Stimulated activated CD4-positive, alpha-beta T cell treated with anti-CD3 and anti-CD28 coated beads, Interleukin-12 subunit alpha, Interleukin-12 subunit beta, amount 100 ng/mL, for 24 hours (primary cell): ENCODE data around the gene PVR.
"Not testable (repeated sequence)": the region's sequence is repeated elsewhere in the genome, so short reads cannot be mapped to it uniquely, and the experiment has no call there.

Experiments
- DNase-seq, 2 experiments: peaks; one replicate each; pipeline ENCODE4 v3.0.0-alpha.2; 2020; ENCODE audit warnings: low read depth in 2 of 2

Gene PVR

GRCh38 chr19:44643605-44644401 lies at the start of gene PVR:
Gene PVR, plus strand, starts transcription at chr19:44643910. Its CDS starts 187 bp downstream, at chr19:44644097.
- peak; percentile 8 to 50 for DNase-seq

- DNase-seq, result no peak
Measured at GRCh38 chr19:44596428-44597130, 47.1 kb upstream of the PVR start.

- DNase-seq, result no peak
Measured at GRCh38 chr19:44597131-44597491, 46.6 kb upstream of the PVR start.

- no peak for DNase-seq
Measured at GRCh38 chr19:44598355-44598754, 45.4 kb upstream of the PVR start.

GRCh38 chr19:44598880-44599279 lies 44.8 kb upstream of the PVR start:
- DNase-seq, result no peak

GRCh38 chr19:44600466-44600865 lies 43.2 kb upstream of the PVR start:
- no peak for DNase-seq

GRCh38 chr19:44602081-44602480 lies 41.6 kb upstream of the PVR start:
- DNase-seq, result no peak

- DNase-seq, result no peak
Measured at GRCh38 chr19:44603201-44603945, 40.3 kb upstream of the PVR start.

GRCh38 chr19:44604241-44604640 lies 39.5 kb upstream of the PVR start:
- DNase-seq, result no peak

GRCh38 chr19:44605547-44605946 lies 38.2 kb upstream of the PVR start:
- DNase-seq, result no peak

GRCh38 chr19:44607049-44607448 lies 36.7 kb upstream of the PVR start:
- DNase-seq, result no peak

GRCh38 chr19:44607917-44608316 lies 35.8 kb upstream of the PVR start:
- DNase-seq, result no peak

- DNase-seq, result no peak
Measured at GRCh38 chr19:44608391-44608821, 35.3 kb upstream of the PVR start.

GRCh38 chr19:44609219-44609618 lies 34.5 kb upstream of the PVR start:
- no peak for DNase-seq

- DNase-seq, result not testable (repeated sequence)
Measured at GRCh38 chr19:44610497-44610896, 33.2 kb upstream of the PVR start.

- no peak for DNase-seq
Measured at GRCh38 chr19:44611812-44612295, 31.9 kb upstream of the PVR start.

- no peak for DNase-seq
Measured at GRCh38 chr19:44613295-44614178, 30.2 kb upstream of the PVR start, which contains the start of gene IGSF23. Gene IGSF23, plus strand, starts transcription at chr19:44613563. Its CDS starts 83 bp downstream, at chr19:44613646.

- DNase-seq, result no peak
Measured at GRCh38 chr19:44614313-44614712, 29.4 kb upstream of the PVR start.

- DNase-seq, result no peak
Measured at GRCh38 chr19:44615863-44616247, 27.9 kb upstream of the PVR start.

GRCh38 chr19:44617110-44617880 lies 26.4 kb upstream of the PVR start:
- no peak for DNase-seq
